Activated CD8-positive, alpha-beta memory T cell treated with anti-CD3 and anti-CD28 coated beads for 36 hours (primary cell): ENCODE measurements around the gene EDC4. TPM values are rescaled to one million over a fixed set of nuclear protein-coding genes. Genes with fewer than 3 reads are reported as not detected.
"Not testable (repeated sequence)": the region's sequence is repeated elsewhere in the genome, so short reads cannot be mapped to it uniquely, and the experiment has no call there.

Experiments
- CTCF ChIA-PET: fragments of 350-600 bp; sonication (Branson Sonifier 250); formaldehyde crosslinking; loops from one replicate; lab custom pipeline; 2021; ENCODE audit warnings: antibody characterized with exemption; lab: Charles Lee
- POLR2A ChIA-PET: fragments of 350-600 bp; sonication (Branson Sonifier 250); formaldehyde crosslinking; loops from one replicate; lab custom pipeline; 2021; ENCODE audit warnings: antibody characterized with exemption; lab: Charles Lee
- total RNA-seq, 2 experiments: library from RNA; stranded (reverse); gene quantifications; one replicate each; pipeline ENCODE4 v1.2.3, GENCODE V29; 2021

EDC4 gene
- total RNA-seq, 2 experiments from 2014 or later = 102 to 104 TPM

DNA sequence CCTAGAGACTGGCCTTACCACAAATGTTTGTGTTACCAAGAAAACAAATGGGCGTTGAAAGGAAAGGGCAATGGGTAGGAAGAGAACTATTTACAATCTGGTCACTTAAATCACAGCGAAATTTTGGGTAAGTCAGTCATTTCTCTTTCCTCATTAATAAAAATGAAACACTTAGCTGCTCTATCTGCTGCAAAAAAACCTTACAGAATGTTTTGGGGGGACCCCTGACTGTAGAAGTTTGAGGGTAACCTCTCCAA lies 26.9 kb upstream of the EDC4 start:
- ChIA-PET CTCF (interaction anchor here (1.2 to 2.8 kb wide), 3 partner anchors 12 to 37 kb away, joined by 4 to 8 read pairs (median 5); no protein-coding TSS in a partner anchor), POLR2A (interaction anchor here (1.6 to 1.8 kb wide), 2 partner anchors 13 to 90 kb away, joined by 6 to 8 read pairs; partner anchors contain the start of gene PSMB10)

DNA sequence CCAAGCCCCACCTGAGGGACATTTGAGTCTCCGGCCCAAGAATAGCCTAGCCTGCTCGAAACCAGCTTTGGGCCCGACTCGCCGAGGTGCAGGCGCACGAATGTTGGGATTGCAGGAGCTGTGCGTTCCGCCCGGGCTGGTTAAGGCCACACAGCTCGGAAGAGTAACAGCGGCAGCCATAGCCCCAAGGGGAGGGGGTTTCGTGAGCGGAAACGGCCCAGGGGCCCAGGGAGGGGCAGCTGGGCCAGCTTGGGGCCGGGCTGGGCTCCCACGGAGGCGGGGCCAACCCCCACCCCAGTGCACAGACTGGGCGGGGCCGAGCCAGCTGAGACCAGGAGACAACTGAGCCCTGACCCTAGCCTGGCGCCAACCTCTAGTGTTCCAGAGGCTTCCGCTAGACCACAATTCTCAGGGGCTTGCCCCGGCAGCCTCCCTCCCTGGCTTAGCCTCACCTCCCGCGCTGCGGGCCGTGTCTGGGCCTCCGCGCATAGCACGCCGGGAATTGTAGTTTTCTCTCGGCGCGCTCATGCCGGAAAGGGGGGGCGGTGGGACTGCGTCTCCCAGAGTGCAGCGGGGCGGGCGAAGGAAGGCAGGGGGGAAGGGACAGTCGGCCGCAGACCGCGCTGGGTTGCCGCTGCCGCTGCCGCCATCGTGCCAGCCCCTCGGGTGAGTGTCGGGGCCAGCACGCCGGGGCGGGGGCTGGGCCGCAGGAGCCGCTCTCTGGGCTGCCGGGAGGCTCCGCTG lies 26.4 kb upstream of the EDC4 start, which contains the start of gene NUTF2:
Gene NUTF2, plus strand, starts transcription at position 614 of the 744 bp plus-strand sequence. CDS start 18,198 bp downstream, outside the sequence.
- ChIA-PET POLR2A (interaction anchor here (1.6 to 1.8 kb wide), 2 partner anchors 13 to 90 kb away, joined by 6 to 8 read pairs; partner anchors contain the start of gene PSMB10), CTCF (interaction anchor here (1.2 to 2.8 kb wide), 3 partner anchors 13 to 36 kb away, joined by 3 to 8 read pairs (median 5); no protein-coding TSS in a partner anchor)

DNA sequence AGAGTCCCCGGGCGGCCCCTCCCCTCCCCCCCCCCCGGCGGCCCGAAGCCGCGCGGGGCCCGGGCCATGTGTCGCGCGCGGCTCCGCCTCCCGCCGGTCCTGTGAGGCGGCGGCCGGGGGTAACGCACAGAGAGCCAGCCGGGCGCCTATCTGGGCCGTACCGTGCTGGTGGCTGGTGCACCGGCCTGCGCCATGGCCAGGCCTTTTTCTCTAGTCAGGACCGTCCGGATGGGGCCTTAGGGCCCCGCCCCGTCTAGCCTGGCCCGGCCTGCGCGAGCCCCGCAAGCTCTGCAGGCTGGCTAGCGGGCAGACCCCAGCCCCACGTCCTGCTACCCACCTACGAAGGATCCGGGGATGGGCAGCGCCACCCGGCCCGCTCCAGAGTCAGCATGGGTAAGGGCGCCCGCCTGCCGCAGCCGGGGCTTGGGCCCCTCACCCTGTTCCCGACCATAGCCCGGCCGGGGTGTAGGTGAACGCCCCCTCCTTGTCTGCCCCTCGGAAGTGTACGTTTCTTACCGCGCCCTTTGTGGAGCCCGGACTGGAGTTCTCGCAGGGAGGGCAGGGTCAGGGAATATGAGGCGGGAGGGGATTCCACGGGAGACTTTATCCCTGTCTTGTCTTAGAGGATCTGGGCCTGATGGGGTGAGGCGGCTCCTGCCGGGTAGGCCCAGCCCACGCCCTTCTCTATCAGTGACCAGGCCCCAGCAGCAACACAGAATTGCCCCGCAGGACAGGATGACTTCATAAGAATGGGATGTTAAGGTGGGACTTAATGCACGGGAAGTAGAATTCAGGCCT lies 25.6 kb upstream of the EDC4 start, which contains the start of gene CENPT:
Gene CENPT, minus strand, starts transcription at position 630 of the 798 bp plus-strand sequence. CDS start 13,834 bp downstream, outside the sequence.
- ChIA-PET CTCF (interaction anchor here (0.9 to 2.8 kb wide), 5 partner anchors 14 to 119 kb away, joined by 3 to 8 read pairs (median 4); partner anchors contain the start of genes RANBP10 and TSNAXIP1), POLR2A (interaction anchor here (1.6 to 1.8 kb wide), 2 partner anchors 14 to 89 kb away, joined by 6 to 8 read pairs; partner anchors contain the start of gene PSMB10)

DNA sequence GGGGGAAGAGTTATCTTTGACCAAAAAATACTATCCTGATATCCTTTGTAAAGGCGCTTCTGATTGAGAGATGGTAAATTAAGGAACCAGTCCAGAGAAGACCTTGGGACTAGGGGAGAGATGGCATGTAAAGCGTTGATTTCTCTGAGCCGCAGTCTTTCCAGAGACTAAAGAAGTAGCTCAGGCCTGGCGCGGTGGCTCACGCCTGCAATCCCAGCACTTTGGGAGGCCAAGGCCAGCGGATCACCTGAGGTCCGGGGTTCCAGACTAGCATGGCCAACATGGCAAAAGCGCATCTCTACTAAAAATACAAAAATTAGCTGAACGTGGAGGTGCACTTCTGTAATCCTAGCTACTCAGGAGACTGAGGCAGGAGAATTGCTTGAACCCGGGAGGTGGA lies 24.7 kb upstream of the EDC4 start:
- POLR2A ChIA-PET = no interaction called here
- CTCF ChIA-PET = interaction anchor here (0.9 to 1.3 kb wide), 3 partner anchors 25 to 118 kb away, joined by 3 to 4 read pairs (median 3); partner anchors contain the start of genes EDC4, RANBP10 and TSNAXIP1

DNA sequence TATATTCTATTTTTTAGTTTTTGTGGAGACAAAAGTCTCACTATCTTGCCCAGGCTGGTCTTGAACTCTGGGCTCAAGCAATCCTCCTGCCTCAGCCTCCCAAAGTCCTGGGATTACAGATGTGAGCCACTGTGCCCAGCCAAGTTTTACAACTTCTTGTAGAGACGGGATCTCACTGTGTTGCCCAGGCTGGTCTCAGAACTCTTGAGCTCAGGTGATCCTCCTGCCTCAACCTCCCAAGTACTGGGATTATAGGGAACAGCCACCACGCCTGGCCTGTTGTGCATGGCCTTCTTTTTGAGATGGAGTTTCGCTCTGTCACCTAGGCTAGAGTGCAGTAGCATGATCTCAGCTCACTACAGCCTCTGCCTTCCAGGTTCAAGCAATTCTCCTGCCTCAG lies 19.2 kb upstream of the EDC4 start:
- CTCF ChIA-PET = no interaction called here
- POLR2A ChIA-PET = no interaction called here

DNA sequence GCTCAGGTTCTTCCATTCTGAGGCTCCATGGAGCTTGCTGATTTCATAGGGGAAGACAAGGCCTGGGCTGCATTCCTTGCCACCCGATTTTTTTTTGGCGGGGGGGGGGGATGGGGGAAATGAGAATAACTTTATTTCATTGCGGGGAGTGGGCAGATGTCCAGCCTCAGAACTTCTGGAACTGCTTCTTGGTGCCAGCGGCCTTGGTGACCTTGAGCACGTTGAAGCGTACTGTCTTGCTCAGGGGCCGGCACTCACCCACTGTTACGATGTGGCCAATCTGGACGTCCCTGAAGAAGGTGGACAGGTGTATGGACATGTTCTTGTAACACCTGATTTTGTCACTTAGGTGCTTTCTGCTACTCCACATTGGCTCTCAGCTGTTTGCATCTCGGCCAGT lies 17.1 kb upstream of the EDC4 start:
- CTCF ChIA-PET = interaction anchor here (1.6 kb wide), 1 partner anchor 39 kb away, joined by 5 read pairs; no protein-coding TSS in a partner anchor
- POLR2A ChIA-PET = interaction anchor here (1.0 kb wide), 1 partner anchor 11 kb away, joined by 5 read pairs; no protein-coding TSS in a partner anchor

DNA sequence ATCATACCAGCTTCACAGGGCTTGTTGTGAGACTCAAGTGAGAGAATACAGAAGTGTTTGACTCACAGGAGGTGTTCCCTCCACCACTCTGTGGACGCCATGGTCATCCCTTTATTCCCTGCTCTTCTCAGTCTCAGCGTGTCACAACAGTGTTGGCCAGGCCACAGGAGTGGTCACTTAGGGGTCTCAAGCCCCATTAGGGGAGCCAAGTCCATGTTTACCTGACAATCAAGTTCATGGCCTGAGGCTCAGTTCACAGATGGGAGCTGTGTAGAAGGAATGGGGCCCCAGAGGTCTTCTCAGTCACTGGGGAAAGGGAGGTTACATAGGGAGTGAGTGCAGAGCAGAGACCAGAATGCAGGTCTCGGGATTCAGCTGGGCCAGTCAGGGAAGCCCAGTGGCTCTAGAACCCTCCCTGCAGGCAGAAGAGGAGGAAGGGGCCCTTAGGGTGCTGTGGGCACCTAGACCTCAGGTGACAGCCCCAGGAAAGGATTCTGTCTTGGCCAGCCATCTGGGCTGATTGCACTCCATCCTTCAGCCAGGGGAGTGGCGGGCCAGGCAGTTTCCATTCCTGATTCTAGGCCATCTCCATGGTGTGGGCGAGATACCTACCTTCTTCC lies 15.8 kb upstream of the EDC4 start:
- ChIA-PET CTCF (interaction anchor here (0.9 kb wide), 1 partner anchor 42 kb away, joined by 4 read pairs; no protein-coding TSS in a partner anchor), POLR2A (no interaction called here)

DNA sequence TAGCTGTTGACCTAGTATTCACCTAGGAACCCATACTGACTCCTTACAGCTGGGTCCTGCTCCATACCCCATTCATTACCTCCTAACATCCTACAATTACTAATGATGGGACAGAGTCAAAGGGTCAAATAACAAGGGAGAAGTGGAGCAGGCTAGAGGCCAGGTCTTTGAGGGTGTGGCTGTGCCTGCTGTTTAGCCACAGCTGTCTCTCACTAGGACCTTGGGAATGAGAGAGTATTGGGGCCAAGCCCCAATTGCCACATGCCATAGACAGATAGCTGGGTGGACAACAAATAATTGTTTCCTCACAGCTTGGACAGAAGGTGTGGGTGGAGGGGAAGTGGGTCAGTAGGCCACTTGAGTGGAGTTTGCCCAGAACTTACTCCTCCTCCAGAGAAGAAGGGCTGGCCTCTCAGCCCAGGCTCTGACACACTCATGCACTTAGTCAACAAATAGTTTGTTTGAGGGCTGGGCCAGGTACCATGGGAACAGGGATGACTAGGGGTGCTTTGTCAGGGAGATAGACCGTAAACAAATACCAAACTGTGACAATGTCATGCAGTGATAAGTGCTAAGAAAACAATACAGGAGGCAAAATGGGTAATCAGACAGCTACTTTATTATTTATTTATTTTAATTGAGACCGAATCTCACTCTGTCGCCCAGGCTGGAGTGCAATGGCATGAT lies 15.2 kb upstream of the EDC4 start:
- ChIA-PET POLR2A (no interaction called here), CTCF (interaction anchor here (0.9 to 1.1 kb wide), 2 partner anchors 26 to 43 kb away, joined by 4 read pairs; no protein-coding TSS in a partner anchor)

DNA sequence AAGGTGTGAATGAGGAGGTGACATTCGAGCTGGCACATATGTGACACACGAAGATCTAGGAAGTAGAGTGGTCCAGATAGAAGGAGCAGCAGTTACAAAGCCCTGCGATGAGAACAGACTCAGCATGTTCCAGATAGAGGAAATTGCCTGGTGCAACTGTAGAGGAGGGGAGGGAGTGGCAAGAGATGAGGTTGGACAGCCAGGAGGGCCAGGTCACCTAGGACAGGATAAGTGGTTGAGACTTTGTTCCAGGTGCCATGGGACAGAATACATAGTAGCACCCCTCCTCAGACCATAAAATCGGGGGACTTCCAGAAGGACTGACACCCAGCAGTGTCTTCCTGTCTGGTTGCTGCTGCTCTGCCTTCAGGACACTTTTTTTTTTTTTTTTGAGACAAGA lies 14.4 kb upstream of the EDC4 start:
- POLR2A ChIA-PET = no interaction called here
- CTCF ChIA-PET = interaction anchor here (0.7 to 1.1 kb wide), 3 partner anchors 25 to 265 kb away, joined by 3 to 4 read pairs (median 4); no protein-coding TSS in a partner anchor

DNA sequence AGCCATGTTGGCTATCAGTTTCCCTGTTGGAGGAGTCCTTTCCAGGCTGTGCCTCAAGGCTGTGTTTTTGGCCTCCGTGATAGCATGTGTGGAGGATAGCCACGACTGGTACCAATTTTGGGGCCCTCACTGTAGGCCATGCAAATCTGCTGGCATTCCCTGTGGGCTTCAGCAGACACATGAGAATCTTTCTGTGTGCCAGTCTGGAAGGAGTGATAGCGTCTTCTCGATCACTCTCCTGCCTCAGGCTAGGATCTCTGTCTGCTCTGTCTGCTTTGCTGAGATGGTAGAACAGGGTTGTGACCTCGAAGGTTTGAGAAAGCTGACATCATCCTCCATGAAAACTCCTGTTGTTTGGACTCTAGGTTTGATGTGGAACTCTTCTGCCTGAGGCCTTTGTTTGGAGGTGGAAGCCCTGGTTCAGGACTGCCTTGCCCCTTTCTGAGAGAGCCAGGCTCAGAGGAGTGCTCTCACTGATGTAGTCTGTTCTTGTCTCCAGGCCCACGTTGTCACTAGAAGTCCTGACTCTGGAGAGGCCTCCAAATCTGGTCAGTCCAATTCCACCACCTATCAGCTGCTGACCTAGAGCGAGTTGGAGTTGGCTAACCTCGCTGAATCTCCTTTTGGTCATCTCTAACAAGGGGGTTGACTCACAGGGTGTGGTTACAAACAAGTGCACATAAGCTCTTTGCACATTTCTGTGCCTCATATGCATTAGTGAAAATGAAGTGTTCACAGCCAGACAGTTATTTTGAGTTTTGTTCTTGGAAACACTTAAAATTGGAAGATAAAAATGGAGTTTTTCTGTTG lies 12.1 kb upstream of the EDC4 start:
- ChIA-PET POLR2A (no interaction called here), CTCF (no interaction called here)

DNA sequence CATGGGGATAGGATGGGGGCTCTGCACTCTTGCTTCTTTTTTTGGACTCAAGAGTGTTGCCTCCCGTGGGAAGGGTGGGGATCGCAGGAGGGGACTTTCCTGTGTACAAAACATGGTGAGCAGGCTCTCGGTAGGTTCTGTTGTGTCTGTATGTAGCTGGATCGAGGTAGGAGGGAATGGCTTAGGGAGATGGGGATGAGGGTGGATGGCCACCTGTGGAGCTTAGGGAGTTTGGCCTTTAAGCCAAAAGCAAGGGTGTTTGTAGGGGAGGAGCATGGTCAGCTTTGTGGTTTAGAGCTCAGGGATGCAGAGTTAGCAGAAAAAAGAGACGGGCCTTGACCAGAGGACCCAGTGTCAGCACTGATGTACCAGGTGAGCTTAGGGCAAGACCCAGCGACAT lies 11.0 kb upstream of the EDC4 start:
- CTCF ChIA-PET = interaction anchor here (0.8 to 1.0 kb wide), 3 partner anchors 11 to 67 kb away, joined by 3 to 4 read pairs (median 3); no protein-coding TSS in a partner anchor
- POLR2A ChIA-PET = interaction anchor here (0.6 kb wide), 1 partner anchor 11 kb away, joined by 3 read pairs; no protein-coding TSS in a partner anchor

DNA sequence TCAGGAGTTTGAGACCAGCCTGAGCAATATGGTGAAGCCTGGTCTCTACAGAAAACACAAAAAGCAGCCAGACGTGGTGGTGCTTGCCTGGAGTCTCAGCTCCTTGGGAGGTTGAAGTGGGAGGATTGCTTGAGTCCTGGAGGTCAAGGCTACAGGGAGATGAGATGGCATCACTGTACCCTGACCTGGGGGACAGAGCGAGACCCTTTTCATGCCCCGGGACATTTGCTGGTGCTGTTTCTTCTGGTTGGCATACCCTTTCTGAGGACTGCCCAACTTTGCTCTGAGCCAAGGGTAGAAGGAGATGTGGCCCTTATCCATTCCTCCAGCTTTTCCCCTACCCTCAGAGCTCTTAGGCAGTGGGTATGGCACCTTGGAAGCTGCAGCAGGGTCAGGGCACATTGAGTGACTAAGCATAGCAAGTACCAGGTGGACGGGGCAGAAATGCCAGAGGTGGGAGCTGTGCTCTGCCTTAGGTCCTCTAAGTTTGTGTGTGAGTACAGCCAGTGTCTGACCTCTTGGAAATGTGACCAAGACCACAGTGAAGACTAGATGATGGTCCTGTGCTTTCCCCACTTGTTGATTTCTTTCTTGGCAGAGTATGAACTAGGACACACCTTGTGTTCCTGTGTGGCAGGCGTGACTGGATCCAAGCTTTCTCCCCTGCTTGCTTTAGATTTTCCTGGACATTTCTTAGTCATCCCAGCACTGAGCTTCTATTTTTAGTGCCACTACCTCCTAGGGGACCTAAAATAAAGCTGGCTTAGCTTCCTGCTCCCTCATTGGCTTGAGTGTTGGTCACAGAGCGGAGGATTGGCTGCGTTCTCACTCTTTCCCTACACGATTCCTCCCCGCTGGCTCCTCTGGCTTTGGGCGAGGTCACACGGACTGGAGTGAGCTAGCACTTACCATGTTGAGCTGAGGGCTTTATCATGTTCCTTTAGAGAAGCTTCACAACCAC lies 9.9 kb upstream of the EDC4 start:
- CTCF ChIA-PET = interaction anchor here (1.0 to 1.2 kb wide), 2 partner anchors 46 to 66 kb away, joined by 4 read pairs; no protein-coding TSS in a partner anchor
- POLR2A ChIA-PET = no interaction called here

DNA sequence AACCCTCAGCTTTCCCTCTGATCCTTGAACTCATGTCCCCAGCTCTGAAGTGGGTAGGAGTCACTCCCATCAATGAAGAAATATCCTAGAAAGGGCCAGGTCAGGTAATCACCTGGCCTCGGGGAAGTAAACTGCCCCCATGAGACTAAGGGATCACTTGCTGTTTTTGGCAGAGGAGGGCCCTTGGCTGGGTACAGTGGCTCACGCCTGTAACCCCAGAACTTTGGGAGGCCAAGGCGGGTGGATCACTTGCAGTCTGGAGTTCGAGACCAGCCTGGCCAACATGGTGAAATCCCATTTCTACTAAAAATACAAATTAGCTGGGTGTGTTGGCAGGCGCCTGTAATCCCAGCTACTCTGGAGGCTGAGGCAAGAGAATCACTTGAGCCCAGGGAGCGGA lies 8.8 kb upstream of the EDC4 start:
- POLR2A ChIA-PET = not testable (repeated sequence)

DNA sequence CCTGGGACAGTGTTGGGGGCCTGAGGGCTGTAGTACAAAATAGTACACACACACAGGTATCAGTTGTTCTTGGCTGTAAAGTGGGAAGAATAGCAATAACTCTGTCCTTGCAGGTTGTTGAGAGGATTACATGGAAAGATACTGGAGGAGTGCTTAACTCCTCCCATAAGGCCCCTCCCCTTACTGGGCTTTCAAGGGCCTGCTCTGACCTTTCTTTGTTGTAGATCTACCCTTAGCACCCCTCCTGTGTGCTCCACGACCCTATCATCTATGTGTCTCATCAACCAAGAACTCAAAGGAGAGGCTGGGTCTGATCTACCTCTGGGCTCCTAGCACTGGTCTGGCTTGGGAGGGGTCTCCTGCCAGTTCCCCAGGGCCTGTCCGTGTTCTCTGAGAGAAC lies 8.3 kb upstream of the EDC4 start:
- POLR2A ChIA-PET = no interaction called here
- CTCF ChIA-PET = interaction anchor here (0.7 to 1.0 kb wide), 3 partner anchors 48 to 341 kb away, joined by 3 to 5 read pairs (median 5); no protein-coding TSS in a partner anchor

More for the DNA sequence above, 8.8 kb upstream of the EDC4 start:
- CTCF ChIA-PET = interaction anchor here (0.7 kb wide), 1 partner anchor 342 kb away, joined by 5 read pairs; no protein-coding TSS in a partner anchor

DNA sequence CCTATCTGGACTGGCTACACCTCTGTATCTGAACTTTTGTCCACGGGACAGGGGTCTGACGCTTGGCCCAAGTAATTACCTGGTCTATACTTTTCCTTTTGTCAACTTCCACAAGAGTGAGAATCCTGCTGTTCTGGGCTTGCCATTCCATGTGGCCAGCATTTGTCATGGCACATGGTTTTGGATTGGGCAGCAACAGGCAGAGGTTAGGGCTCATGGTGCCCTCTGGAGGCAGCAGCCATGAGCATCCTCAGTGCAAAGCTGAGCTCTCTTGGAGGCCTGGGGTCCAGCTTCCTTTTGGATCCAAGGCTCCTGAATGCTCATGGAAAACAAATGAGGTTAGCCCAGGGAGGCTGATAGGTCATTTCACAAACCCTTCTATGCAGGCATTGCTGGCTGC lies 7.5 kb upstream of the EDC4 start:
- ChIA-PET POLR2A (interaction anchor here (0.6 kb wide), 1 partner anchor 26 kb away, joined by 3 read pairs; no protein-coding TSS in a partner anchor), CTCF (interaction anchor here (1.0 to 1.8 kb wide), 3 partner anchors 46 to 64 kb away, joined by 3 to 5 read pairs (median 4); no protein-coding TSS in a partner anchor)

DNA sequence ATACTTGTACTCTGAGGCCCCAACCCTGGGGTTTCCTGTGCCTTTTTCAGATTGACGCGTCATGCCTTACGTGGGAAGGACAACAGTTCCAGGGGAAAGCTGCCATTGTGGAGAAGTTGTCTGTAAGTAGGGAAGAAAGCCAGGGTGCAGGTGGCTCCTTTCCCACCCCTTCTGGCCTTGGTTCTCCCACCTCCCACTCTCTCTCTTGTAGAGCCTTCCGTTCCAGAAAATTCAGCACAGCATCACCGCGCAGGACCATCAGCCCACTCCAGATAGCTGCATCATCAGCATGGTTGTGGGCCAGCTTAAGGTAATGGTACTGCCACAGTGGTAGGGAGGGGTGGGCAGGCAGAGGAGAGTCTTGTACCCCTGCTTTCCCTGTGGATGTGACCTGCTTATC lies 4.6 kb upstream of the EDC4 start:
- POLR2A ChIA-PET = no interaction called here
- CTCF ChIA-PET = interaction anchor here (1.3 kb wide), 1 partner anchor 15 kb away, joined by 4 read pairs; no protein-coding TSS in a partner anchor
